Ishikawa (cell line): ENCODE measurements around the gene SCGB1A1.

Experiments
- CEBPB ChIP-seq: IDR thresholded peaks from 2 replicates; pipeline ENCODE4 v1.6.1; 2012
- CREB1 ChIP-seq: IDR thresholded peaks from 2 replicates; pipeline ENCODE4 v1.6.1; 2012; ENCODE audit warnings: low read depth
- EP300 ChIP-seq: IDR thresholded peaks from 2 replicates; pipeline ENCODE4 v1.6.1; 2012; ENCODE audit warnings: borderline replicate concordance
- FOXM1 ChIP-seq: IDR thresholded peaks from 2 replicates; pipeline ENCODE4 v1.6.1; 2012; ENCODE audit warnings: low read depth, borderline replicate concordance
- NFIC ChIP-seq: IDR thresholded peaks from 2 replicates; pipeline ENCODE4 v1.6.1; 2012
- RAD21 ChIP-seq: IDR thresholded peaks from 2 replicates; pipeline ENCODE4 v1.6.1; 2012; ENCODE audit warnings: low read depth
- TAF1 ChIP-seq: IDR thresholded peaks from 2 replicates; pipeline ENCODE4 v1.6.1; 2012; ENCODE audit warnings: low read depth, mild to moderate bottlenecking
- TEAD4 ChIP-seq: IDR thresholded peaks from 2 replicates; pipeline ENCODE4 v1.6.1; 2012
- YY1 ChIP-seq: IDR thresholded peaks from 2 replicates; pipeline ENCODE4 v1.6.1; 2012; ENCODE audit warnings: low read depth
- ZBTB7A ChIP-seq: IDR thresholded peaks from 2 replicates; pipeline ENCODE4 v1.6.1; 2012; ENCODE audit warnings: low read depth
- TF ChIP-seq, protein P1 (sequence below): IDR thresholded peaks from 2 replicates; pipeline ENCODE4 v1.6.1; 2012; ENCODE audit warnings: low read depth, mild to moderate bottlenecking
- TF ChIP-seq, protein P2 (sequence below): IDR thresholded peaks from 2 replicates; pipeline ENCODE4 v1.6.1; 2012
- TF ChIP-seq, protein P3 (sequence below): IDR thresholded peaks from 2 replicates; pipeline ENCODE4 v1.6.1; 2012

- TF ChIP-seq, protein P1, sequence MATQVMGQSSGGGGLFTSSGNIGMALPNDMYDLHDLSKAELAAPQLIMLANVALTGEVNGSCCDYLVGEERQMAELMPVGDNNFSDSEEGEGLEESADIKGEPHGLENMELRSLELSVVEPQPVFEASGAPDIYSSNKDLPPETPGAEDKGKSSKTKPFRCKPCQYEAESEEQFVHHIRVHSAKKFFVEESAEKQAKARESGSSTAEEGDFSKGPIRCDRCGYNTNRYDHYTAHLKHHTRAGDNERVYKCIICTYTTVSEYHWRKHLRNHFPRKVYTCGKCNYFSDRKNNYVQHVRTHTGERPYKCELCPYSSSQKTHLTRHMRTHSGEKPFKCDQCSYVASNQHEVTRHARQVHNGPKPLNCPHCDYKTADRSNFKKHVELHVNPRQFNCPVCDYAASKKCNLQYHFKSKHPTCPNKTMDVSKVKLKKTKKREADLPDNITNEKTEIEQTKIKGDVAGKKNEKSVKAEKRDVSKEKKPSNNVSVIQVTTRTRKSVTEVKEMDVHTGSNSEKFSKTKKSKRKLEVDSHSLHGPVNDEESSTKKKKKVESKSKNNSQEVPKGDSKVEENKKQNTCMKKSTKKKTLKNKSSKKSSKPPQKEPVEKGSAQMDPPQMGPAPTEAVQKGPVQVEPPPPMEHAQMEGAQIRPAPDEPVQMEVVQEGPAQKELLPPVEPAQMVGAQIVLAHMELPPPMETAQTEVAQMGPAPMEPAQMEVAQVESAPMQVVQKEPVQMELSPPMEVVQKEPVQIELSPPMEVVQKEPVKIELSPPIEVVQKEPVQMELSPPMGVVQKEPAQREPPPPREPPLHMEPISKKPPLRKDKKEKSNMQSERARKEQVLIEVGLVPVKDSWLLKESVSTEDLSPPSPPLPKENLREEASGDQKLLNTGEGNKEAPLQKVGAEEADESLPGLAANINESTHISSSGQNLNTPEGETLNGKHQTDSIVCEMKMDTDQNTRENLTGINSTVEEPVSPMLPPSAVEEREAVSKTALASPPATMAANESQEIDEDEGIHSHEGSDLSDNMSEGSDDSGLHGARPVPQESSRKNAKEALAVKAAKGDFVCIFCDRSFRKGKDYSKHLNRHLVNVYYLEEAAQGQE: no peak
- TF ChIP-seq, protein P2, sequence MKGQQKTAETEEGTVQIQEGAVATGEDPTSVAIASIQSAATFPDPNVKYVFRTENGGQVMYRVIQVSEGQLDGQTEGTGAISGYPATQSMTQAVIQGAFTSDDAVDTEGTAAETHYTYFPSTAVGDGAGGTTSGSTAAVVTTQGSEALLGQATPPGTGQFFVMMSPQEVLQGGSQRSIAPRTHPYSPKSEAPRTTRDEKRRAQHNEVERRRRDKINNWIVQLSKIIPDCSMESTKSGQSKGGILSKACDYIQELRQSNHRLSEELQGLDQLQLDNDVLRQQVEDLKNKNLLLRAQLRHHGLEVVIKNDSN: no peak
- TF ChIP-seq EP300: no peak
- TF ChIP-seq RAD21: no peak
- TF ChIP-seq ZBTB7A: no peak
- TF ChIP-seq, protein P3, sequence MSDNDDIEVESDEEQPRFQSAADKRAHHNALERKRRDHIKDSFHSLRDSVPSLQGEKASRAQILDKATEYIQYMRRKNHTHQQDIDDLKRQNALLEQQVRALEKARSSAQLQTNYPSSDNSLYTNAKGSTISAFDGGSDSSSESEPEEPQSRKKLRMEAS: no peak
- no peak for TF ChIP-seq CEBPB
- TF ChIP-seq FOXM1: no peak
- TF ChIP-seq YY1: no peak
- no peak for TF ChIP-seq CREB1
- TF ChIP-seq TAF1: no peak
- TF ChIP-seq TEAD4: no peak
- TF ChIP-seq NFIC: no peak
Observed at GRCh38 chr11:62402960-62403730, 15.7 kb upstream of the SCGB1A1 start.
